H9 (cell line): Measurements from ENCODE around the gene CSF2. TPM values are rescaled to one million over a fixed set of nuclear protein-coding genes. Genes with fewer than 3 reads are reported as not detected.

Experiments used
- DNase-seq: peaks from one replicate; pipeline ENCODE4 v3.0.0-alpha.2; 2017
- H2AFZ ChIP-seq: one replicate; pipeline ENCODE4 v1.6.1; 2013; ENCODE audit warnings: mild to moderate bottlenecking, low read length, control low read depth, moderate library complexity
- H2AK5ac ChIP-seq: 2 replicates; pipeline ENCODE4 v1.6.1; 2013; ENCODE audit warnings: low read length, control low read depth, mixed read lengths; ENCODE audit not compliant: insufficient read length
- H2BK120ac ChIP-seq: one replicate; pipeline ENCODE4 v1.6.1; 2013; ENCODE audit warnings: low read depth, mild to moderate bottlenecking, low read length, control low read depth, inconsistent platforms; ENCODE audit not compliant: poor library complexity, severe bottlenecking
- H2BK12ac ChIP-seq: 2 replicates; pipeline ENCODE4 v1.6.1; 2013; ENCODE audit warnings: low read length, control low read depth, mixed read lengths, low read depth; ENCODE audit not compliant: insufficient read length
- H2BK15ac ChIP-seq: 2 replicates; pipeline ENCODE4 v1.6.1; 2013; ENCODE audit warnings: low read depth, low read length, control low read depth
- H2BK20ac ChIP-seq: one replicate; pipeline ENCODE4 v1.6.1; 2013; ENCODE audit warnings: low read depth, mild to moderate bottlenecking, low read length, control low read depth, inconsistent platforms; ENCODE audit not compliant: poor library complexity, severe bottlenecking
- H2BK5ac ChIP-seq: 2 replicates; pipeline ENCODE4 v1.6.1; 2013; ENCODE audit warnings: low read length, control low read depth, mixed read lengths; ENCODE audit not compliant: insufficient read length
- H3K14ac ChIP-seq: 2 replicates; pipeline ENCODE4 v1.6.1; 2013; ENCODE audit warnings: low read length, control low read depth; ENCODE audit not compliant: insufficient read depth
- H3K18ac ChIP-seq: 2 replicates; pipeline ENCODE4 v1.6.1; 2013; ENCODE audit warnings: low read depth, mild to moderate bottlenecking, mixed read lengths, low read length, control low read depth; ENCODE audit not compliant: insufficient read length
- H3K23ac ChIP-seq: 2 replicates; pipeline ENCODE4 v1.6.1; 2013; ENCODE audit warnings: low read length, control low read depth, mixed read lengths, low read depth; ENCODE audit not compliant: insufficient read length
- H3K23me2 ChIP-seq: 2 replicates; pipeline ENCODE4 v1.6.1; 2013; ENCODE audit warnings: low read depth, mild to moderate bottlenecking, mixed read lengths, low read length, control low read depth; ENCODE audit not compliant: insufficient read length, poor library complexity, severe bottlenecking
- H3K27ac ChIP-seq: 2 replicates; pipeline ENCODE4 v1.5.1; 2013; ENCODE audit warnings: low read length, control low read depth, mixed read lengths, low read depth; ENCODE audit not compliant: insufficient read length
- H3K27me3 ChIP-seq: 2 replicates; pipeline ENCODE4 v1.6.1; 2013; ENCODE audit warnings: low read length, control low read depth, inconsistent platforms; ENCODE audit not compliant: insufficient read depth
- H3K4ac ChIP-seq: 2 replicates; pipeline ENCODE4 v1.6.1; 2013; ENCODE audit warnings: low read depth, mild to moderate bottlenecking, control low read depth, inconsistent platforms, low read length, moderate library complexity
- H3K4me1 ChIP-seq: 2 replicates; pipeline ENCODE4 v1.6.1; 2013; ENCODE audit warnings: low read length, control low read depth, inconsistent platforms; ENCODE audit not compliant: insufficient read depth
- H3K4me2 ChIP-seq: 2 replicates; pipeline ENCODE4 v1.6.1; 2013; ENCODE audit warnings: low read length, control low read depth, mixed read lengths; ENCODE audit not compliant: insufficient read length, insufficient read depth
- H3K56ac ChIP-seq: 2 replicates; pipeline ENCODE4 v1.6.1; 2013; ENCODE audit warnings: low read depth, mild to moderate bottlenecking, mixed read lengths, low read length, control low read depth; ENCODE audit not compliant: insufficient read length
- H3K79me1 ChIP-seq: 2 replicates; pipeline ENCODE4 v1.6.1; 2013; ENCODE audit warnings: low read depth, mild to moderate bottlenecking, moderate library complexity, low read length, control low read depth, inconsistent platforms; ENCODE audit not compliant: insufficient read depth, poor library complexity, severe bottlenecking
- H3K79me2 ChIP-seq: 2 replicates; pipeline ENCODE4 v1.6.1; 2013; ENCODE audit warnings: low read length, control low read depth, inconsistent platforms; ENCODE audit not compliant: insufficient read depth
- H3K9ac ChIP-seq: 2 replicates; pipeline ENCODE4 v1.6.1; 2013; ENCODE audit warnings: low read length, control low read depth, mixed read lengths; ENCODE audit not compliant: insufficient read length; ENCODE audit errors: extremely low read depth
- H3K9me3 ChIP-seq: one replicate; pipeline ENCODE4 v1.6.1; 2013; ENCODE audit warnings: low read depth, low read length, inconsistent platforms; ENCODE audit not compliant: control insufficient read depth
- H3T11ph ChIP-seq: one replicate; pipeline ENCODE4 v1.6.1; 2013; ENCODE audit warnings: mild to moderate bottlenecking, low read length, control low read depth, inconsistent platforms
- H4K20me1 ChIP-seq: one replicate; pipeline ENCODE4 v1.6.1; 2013; ENCODE audit not compliant: control insufficient read depth, insufficient read length, insufficient read depth
- H4K5ac ChIP-seq: 2 replicates; pipeline ENCODE4 v1.6.1; 2013; ENCODE audit warnings: low read depth, mild to moderate bottlenecking, mixed read lengths, low read length, control low read depth; ENCODE audit not compliant: insufficient read length
- H4K8ac ChIP-seq: replicated peaks from 2 replicates; pipeline ENCODE4 v1.6.1; 2013; ENCODE audit warnings: low read length, control low read depth, mixed read lengths, low read depth; ENCODE audit not compliant: insufficient read length
- H4K91ac ChIP-seq: 2 replicates; pipeline ENCODE4 v1.6.1; 2013; ENCODE audit warnings: low read depth, mild to moderate bottlenecking, moderate library complexity, mixed read lengths, low read length, control low read depth; ENCODE audit not compliant: insufficient read length
- H3K27ac Mint-ChIP-seq, 3 experiments: 2 replicates in 2 of 3; 3 replicates in 1 of 3; pipeline ENCODE4 v1.8.0; 2020 to 2021; ENCODE audit warnings: mixed read lengths in 3 of 3, mild to moderate bottlenecking in 1 of 3, moderate library complexity in 1 of 3
- H3K27me3 Mint-ChIP-seq: 2 replicates; pipeline ENCODE4 v1.8.0; 2021; ENCODE audit warnings: low read depth, mild to moderate bottlenecking, moderate library complexity, mixed read lengths
- H3K36me3 Mint-ChIP-seq, 3 experiments: 2 replicates in 2 of 3; 3 replicates in 1 of 3; pipeline ENCODE4 v1.8.0; 2020 to 2021; ENCODE audit warnings: low read depth in 3 of 3, mixed read lengths in 3 of 3; ENCODE audit not compliant: insufficient read depth in 1 of 3
- H3K4me1 Mint-ChIP-seq, 2 experiments: 2 replicates each; pipeline ENCODE4 v1.8.0; 2020; ENCODE audit warnings: mixed read lengths in 2 of 2
- H3K4me3 Mint-ChIP-seq, 2 experiments: 2 replicates in 1 of 2; 3 replicates in 1 of 2; pipeline ENCODE4 v1.8.0; 2020 to 2021; ENCODE audit warnings: mild to moderate bottlenecking in 2 of 2, mixed read lengths in 2 of 2, moderate library complexity in 1 of 2
- H3K9me3 Mint-ChIP-seq, 2 experiments: 2 replicates in 1 of 2; 3 replicates in 1 of 2; pipeline ENCODE4 v1.8.0; 2020; ENCODE audit warnings: mild to moderate bottlenecking in 2 of 2, mixed read lengths in 2 of 2, moderate library complexity in 1 of 2
- CTCF ChIP-seq: fragments of 200-600 bp; sonication (generic); conservative IDR thresholded peaks from 3 replicates; pipeline ENCODE4 v1.8.0; 2021; ENCODE audit warnings: antibody characterized with exemption, mild to moderate bottlenecking
- WGBS: extraction: QIAGEN DNeasy Blood & Tissue Kit; methylation state at CpG from one replicate; pipeline ENCODE4 v1.1.7; 2013; ENCODE audit warnings: missing lambda C conversion rate, low lambda C conversion rate, mixed read lengths; ENCODE audit not compliant: insufficient read length; ENCODE audit errors: extremely low coverage; 5-methylcytosine and 5-hydroxymethylcytosine counted together
- total RNA-seq: library from RNA; stranded (reverse); gene quantifications from 2 replicates; pipeline ENCODE4 v1.2.1, GENCODE V29; 2021

Gene CSF2
- total RNA-seq, 1 experiment from 2014 or later = not detected

- H2BK15ac ChIP-seq = no peak overlapping the region
- H3K9me3 ChIP-seq = no peaks in the 10 kb centered on the region
- no peak overlapping the region for H3K27ac ChIP-seq
- no peak for DNase-seq
- no peaks in the 10 kb centered on the region for H3K23me2 ChIP-seq
- H2BK5ac ChIP-seq = no peak overlapping the region
- H4K20me1 ChIP-seq = no peaks in the 10 kb centered on the region
- no peaks in the 10 kb centered on the region; a peak in 1 of 5 replicates for H3K9me3 Mint-ChIP-seq
- no peak overlapping the region for H3K56ac ChIP-seq
- no peak overlapping the region for H3K23ac ChIP-seq
- no peak overlapping the region for H3K14ac ChIP-seq
- peaks cover 4 to 5% of the 10 kb centered on the region in 2 experiments; a peak in 3 of 4 replicates for H3K4me1 Mint-ChIP-seq
- no peaks in the 10 kb centered on the region for H3K79me1 ChIP-seq
- H4K91ac ChIP-seq = no peak overlapping the region
- whole genome bisulfite sequencing = no CpG with 5 or more reads among the region's 8 CpGs
- no peak overlapping the region for H4K8ac ChIP-seq
- H3K4me2 ChIP-seq = no peak overlapping the region
- no peak overlapping the region for H2BK120ac ChIP-seq
- H3T11ph ChIP-seq = no peak overlapping the region
- no peak overlapping the region for H2AFZ ChIP-seq
- H3K4me3 Mint-ChIP-seq = no peak overlapping the region
- no peak overlapping the region for H3K18ac ChIP-seq
- H3K27me3 Mint-ChIP-seq = no peaks in the 10 kb centered on the region
- no peaks in the 10 kb centered on the region for H3K79me2 ChIP-seq
- H3K9ac ChIP-seq = no peak overlapping the region
- H2BK20ac ChIP-seq = no peak overlapping the region
- H2BK12ac ChIP-seq = no peak overlapping the region
- no peaks in the 10 kb centered on the region for H3K27me3 ChIP-seq
- no peak for TF ChIP-seq CTCF
- no peak overlapping the region for H4K5ac ChIP-seq
- H3K27ac Mint-ChIP-seq = no peak overlapping the region
- no peak overlapping the region for H3K4ac ChIP-seq
- no peaks in the 10 kb centered on the region for H3K4me1 ChIP-seq
- H2AK5ac ChIP-seq = no peak overlapping the region
- no peaks in the 10 kb centered on the region for H3K36me3 Mint-ChIP-seq
Measured at GRCh38 chr5:132076983-132077382, 3.4 kb downstream of the CSF2 start.
